AG04449 (cell line): Measurements from ENCODE around the gene CCDC102A.

Experiments used
- CTCF ChIA-PET: fragments of 350-600 bp; formaldehyde crosslinking; extraction: SDS; loops from one replicate; lab custom pipeline; 2021; ENCODE audit warnings: antibody characterized with exemption; lab: Yijun Ruan, JAX
- POLR2A ChIA-PET: fragments of 400-600, 350-600 bp; formaldehyde crosslinking; extraction: SDS; loops from one replicate; lab custom pipeline; 2020; ENCODE audit warnings: antibody characterized with exemption, inconsistent platforms; lab: Yijun Ruan, JAX
- DNase-seq: peaks from one replicate; pipeline ENCODE4 v3.0.0-alpha.2; 2010; ENCODE audit warnings: low read depth, low spot score
- H3K4me3 ChIP-seq: 2 replicates; pipeline ENCODE4 v1.5.1; 2011; ENCODE audit warnings: low read depth, mild to moderate bottlenecking, control low read depth, low read length
- TF ChIP-seq, protein P1 (sequence below): IDR thresholded peaks from one replicate; pipeline ENCODE4 v1.5.1; 2011; ENCODE audit warnings: mild to moderate bottlenecking, moderate library complexity, low read length, control low read depth, inconsistent platforms; ENCODE audit not compliant: insufficient read depth; ENCODE audit errors: missing control alignments

The CCDC102A gene

DNA sequence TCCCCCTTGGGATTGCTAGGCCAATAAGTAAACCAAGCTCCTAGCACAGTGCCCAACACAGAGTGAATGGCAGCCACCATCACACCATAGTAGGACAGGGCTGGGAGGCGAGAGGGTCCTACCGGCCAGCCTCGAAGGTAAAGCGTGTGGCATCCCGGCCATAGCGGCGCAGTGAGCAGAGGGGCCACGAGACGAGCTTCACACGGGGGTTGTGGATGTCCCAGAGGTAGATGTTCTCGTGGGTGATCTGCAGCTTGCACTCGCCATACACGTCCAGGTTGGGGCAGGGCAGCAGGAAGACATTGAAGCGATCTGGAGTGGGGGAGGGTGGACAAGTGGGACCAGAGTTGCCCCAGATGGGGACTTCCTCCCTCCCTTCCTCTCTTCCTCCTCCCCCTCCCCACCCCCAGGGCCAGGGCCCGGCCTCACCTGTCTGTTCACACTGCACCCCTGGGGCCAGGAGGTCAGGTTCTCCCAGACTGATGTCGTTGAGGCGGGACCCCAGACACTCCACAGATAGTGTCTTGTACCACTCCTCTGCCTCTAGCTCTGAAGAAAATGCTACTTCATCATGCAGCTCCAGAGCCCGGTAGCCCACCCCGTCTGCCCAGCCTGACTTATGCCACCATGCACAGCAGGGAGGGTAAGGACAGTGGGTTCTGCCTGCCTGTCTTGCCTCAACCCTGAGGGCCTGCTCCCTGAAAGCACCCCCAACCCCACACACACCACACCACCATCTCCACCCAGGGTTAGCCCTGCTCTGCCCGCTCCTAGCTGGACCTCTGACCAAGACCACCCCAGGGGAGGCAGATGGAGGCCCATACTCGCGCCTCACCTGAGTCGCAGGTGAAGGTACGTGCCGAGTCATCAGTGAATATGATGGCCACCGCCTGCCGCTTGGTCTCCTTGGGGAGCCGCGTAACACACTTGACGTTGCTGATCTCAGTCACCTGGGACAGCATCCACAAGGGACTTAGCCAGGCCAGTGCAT, 61.4 kb downstream of the CCDC102A start:
- no peak for DNase-seq
- TF ChIP-seq, protein P1, sequence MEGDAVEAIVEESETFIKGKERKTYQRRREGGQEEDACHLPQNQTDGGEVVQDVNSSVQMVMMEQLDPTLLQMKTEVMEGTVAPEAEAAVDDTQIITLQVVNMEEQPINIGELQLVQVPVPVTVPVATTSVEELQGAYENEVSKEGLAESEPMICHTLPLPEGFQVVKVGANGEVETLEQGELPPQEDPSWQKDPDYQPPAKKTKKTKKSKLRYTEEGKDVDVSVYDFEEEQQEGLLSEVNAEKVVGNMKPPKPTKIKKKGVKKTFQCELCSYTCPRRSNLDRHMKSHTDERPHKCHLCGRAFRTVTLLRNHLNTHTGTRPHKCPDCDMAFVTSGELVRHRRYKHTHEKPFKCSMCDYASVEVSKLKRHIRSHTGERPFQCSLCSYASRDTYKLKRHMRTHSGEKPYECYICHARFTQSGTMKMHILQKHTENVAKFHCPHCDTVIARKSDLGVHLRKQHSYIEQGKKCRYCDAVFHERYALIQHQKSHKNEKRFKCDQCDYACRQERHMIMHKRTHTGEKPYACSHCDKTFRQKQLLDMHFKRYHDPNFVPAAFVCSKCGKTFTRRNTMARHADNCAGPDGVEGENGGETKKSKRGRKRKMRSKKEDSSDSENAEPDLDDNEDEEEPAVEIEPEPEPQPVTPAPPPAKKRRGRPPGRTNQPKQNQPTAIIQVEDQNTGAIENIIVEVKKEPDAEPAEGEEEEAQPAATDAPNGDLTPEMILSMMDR, result no peak
- H3K4me3 ChIP-seq, result no peak overlapping the region
- POLR2A ChIA-PET, result no interaction called here
- CTCF ChIA-PET, result interaction anchor here (1.0 to 13.2 kb wide), 4 partner anchors 11 to 45 kb away, joined by 3 to 161 read pairs (median 8); partner anchors contain the start of genes DOK4 and POLR2C

DNA sequence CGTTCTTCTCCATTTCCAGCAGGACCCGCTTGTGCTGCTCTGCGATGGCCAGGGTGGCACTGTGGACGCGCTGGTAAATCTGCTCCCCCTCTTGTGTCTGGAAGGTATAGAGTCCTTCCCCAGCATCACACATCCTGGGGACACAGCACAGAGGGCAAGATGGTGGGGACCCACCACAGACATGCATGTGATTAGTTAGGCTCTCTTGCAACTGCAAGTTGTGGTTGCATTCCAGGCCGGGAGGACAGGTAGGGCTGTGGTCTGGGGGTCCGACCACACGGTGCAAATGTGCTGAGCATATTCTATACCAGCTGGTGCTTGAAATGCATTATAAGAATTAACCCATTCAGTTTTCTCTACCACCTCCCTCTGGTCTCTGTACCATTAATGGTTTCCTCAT, 62.5 kb downstream of the CCDC102A start:
- DNase-seq, result no peak

GRCh38 chr16:57473176-57473840, 63.1 kb downstream of the CCDC102A start:
- no peak for DNase-seq
- POLR2A ChIA-PET, result interaction anchor here (1.5 kb wide), 1 partner anchor 26 kb away, joined by 3 read pairs; the partner anchor contains the start of genes CIAPIN1 and COQ9
- H3K4me3 ChIP-seq, result no peak overlapping the region
- TF ChIP-seq, protein P1, result no peak
- CTCF ChIA-PET, result interaction anchor here (1.0 to 13.2 kb wide), 2 partner anchors 11 to 62 kb away, joined by 3 to 161 read pairs; partner anchors contain the start of gene POLR2C

More for the DNA sequence above, 62.5 kb downstream of the CCDC102A start:
- CTCF ChIA-PET, result interaction anchor here (1.0 to 13.2 kb wide), 3 partner anchors 12 to 46 kb away, joined by 3 to 161 read pairs (median 12); partner anchors contain the start of genes DOK4 and POLR2C
- no peak overlapping the region for H3K4me3 ChIP-seq
- POLR2A ChIA-PET, result no interaction called here
- TF ChIP-seq, protein P1, result no peak

- CTCF ChIA-PET, result interaction anchor here (1.0 to 13.2 kb wide), 3 partner anchors 11 to 63 kb away, joined by 3 to 161 read pairs (median 6); partner anchors contain the start of gene POLR2C
- H3K4me3 ChIP-seq, result no peak overlapping the region
- TF ChIP-seq, protein P1, result no peak
- POLR2A ChIA-PET, result interaction anchor here (1.5 kb wide), 1 partner anchor 26 kb away, joined by 3 read pairs; the partner anchor contains the start of genes CIAPIN1 and COQ9
- DNase-seq, result no peak
Observed at GRCh38 chr16:57472665-57473060, 63.7 kb downstream of the CCDC102A start.

DNA sequence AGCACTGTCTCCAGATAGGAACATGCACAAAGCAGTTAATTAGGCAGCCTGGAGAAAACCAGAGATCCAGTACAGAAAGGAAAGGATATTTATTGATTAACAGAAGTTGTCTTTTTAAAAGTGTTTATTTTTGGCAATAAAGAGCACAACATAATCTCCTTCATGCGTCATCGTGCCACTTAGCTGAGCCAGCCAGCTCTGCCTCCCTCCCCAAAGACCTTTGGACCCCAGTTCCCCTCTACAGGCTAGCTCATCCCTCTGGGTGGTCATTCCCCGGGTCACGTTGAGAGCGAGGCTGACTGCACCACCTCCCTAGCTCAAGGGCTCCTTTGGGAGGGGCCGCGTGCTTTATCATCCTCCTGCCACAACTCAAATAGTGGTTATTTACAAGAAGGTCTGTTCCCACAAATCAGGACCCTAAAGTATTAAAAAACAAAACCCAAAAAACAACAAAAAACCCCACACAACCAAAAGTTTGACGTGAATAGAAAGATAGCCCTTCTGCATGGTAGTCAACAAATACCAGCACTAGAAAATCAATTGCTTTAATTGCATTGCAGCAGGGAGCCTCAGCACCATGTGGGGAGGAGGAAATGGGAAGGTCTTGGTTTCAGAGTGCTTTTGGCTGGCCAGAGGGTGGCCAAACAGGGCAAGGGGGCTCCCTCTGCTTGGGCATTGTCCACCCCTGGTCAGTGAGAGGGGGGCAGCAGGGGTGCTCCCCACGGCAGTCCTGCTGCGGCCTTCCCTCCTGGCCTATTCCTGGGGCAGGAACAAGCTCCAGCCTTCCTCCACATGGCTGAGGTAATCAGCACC, 64.3 kb downstream of the CCDC102A start:
- H3K4me3 ChIP-seq, result no peak overlapping the region
- ChIA-PET CTCF (interaction anchor here (1.0 to 13.2 kb wide), 3 partner anchors 10 to 63 kb away, joined by 3 to 161 read pairs (median 6); partner anchors contain the start of gene POLR2C), POLR2A (interaction anchor here (1.5 to 1.6 kb wide), 2 partner anchors 10 to 25 kb away, joined by 3 to 5 read pairs; partner anchors contain the start of genes CIAPIN1, COQ9 and POLR2C)
- TF ChIP-seq, protein P1, result no peak
- DNase-seq, result no peak
